ENCODE data around the gene SLC29A2.

DNA sequence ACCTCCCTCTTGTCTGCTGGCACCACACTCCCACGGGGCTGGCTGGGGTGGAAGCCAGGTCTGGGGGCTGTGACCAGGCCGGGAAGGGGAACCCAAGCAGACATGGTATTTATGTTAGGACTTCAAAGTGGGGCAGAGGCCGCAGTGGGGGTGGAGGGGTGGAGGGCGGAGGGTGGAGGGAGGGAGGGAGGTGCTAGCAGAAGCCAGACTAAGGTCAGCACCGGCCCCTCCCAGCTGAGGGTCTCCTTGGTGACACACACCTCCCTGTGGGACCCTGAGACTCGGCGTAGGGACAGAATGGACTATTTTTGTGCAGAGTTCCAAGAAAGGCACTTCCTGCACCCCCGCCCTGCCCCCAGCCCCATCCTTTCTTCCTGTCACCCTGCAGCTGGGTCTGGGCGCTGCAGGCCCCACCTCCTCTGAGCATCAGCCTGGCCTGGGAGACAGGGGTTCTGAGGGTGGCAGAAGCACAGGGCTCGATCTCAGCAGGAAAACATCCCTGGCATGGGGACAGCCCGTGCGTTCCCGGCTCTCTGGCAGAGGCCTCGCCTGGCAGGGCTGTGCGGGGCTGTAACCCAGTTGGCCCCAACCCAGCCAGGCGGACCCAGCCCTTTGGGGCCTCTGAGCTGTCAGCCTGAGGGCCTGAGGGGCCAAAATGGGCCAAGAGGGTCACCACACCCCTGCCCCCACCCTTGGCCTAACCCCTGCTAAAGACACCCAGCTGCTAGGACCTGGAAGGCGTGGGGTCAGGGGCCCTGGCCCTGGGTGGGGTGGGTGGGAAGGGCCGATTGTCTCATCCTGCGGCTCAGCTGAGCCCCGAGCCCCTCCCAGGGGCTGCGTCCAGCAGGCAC is 45.1 kb downstream of the SLC29A2 start:
- TF ChIP-seq, protein P1, sequence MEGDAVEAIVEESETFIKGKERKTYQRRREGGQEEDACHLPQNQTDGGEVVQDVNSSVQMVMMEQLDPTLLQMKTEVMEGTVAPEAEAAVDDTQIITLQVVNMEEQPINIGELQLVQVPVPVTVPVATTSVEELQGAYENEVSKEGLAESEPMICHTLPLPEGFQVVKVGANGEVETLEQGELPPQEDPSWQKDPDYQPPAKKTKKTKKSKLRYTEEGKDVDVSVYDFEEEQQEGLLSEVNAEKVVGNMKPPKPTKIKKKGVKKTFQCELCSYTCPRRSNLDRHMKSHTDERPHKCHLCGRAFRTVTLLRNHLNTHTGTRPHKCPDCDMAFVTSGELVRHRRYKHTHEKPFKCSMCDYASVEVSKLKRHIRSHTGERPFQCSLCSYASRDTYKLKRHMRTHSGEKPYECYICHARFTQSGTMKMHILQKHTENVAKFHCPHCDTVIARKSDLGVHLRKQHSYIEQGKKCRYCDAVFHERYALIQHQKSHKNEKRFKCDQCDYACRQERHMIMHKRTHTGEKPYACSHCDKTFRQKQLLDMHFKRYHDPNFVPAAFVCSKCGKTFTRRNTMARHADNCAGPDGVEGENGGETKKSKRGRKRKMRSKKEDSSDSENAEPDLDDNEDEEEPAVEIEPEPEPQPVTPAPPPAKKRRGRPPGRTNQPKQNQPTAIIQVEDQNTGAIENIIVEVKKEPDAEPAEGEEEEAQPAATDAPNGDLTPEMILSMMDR (IDR thresholded peaks at IDR 0.05; ENCODE audit: low read length): no peak
- no peak for TF ChIP-seq EZH2phosphoT487 (IDR thresholded peaks at IDR 0.05; ENCODE audit: low read length)
